Activated CD4-positive, alpha-beta T cell treated with anti-CD3 and anti-CD28 coated beads for 48 hours (primary cell): ENCODE data around the gene RNF7.
"Not testable (repeated sequence)": the region's sequence is repeated elsewhere in the genome, so short reads cannot be mapped to it uniquely, and the experiment has no call there.

ENCODE experiments used
- DNase-seq: peaks from one replicate; pipeline ENCODE4 v3.0.0-alpha.2; 2020

Gene RNF7

DNA sequence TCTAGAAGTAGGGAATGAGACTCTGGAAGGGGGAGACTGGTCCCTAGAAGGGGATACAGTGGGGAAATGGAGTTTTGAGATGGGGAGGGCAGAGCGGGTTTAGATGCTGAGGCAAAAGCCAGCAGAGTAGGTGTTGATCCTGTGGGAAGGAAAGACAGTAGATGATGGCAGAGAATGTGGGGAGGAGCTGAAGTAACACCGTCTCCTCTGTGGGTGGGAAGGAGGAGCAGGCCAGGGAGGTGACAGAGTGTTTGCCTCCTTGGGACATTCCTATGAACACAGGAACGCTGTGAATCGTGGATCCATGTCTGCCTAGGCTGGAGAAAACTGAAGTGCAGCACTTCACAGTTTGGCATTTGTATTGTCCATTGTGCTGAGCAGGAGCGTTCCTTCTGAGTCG, 45.5 kb downstream of the RNF7 start:
- DNase-seq: no peak

DNA sequence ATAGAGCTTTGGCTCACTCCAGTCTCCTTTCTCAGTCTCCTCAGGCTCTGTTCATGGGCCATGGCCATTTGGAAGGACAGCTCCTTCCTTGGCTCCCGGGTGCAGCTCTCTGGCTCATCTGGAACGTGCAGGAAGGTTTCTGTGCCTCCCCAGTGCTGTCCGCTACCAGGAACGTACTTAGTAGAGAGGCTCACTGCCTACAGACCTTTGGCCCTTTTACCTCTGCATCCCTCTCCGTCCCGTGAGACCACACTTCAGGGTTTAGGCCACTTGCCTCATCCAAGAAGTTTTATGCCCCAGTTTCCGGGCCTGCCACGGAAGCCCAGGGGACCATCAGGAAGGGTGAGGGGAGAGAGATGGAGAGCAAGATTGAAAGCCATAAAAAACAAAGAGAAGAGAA, 46.0 kb downstream of the RNF7 start:
- no peak for DNase-seq

GRCh38 chr3:141784531-141784930, 46.4 kb downstream of the RNF7 start:
- DNase-seq: no peak

DNA sequence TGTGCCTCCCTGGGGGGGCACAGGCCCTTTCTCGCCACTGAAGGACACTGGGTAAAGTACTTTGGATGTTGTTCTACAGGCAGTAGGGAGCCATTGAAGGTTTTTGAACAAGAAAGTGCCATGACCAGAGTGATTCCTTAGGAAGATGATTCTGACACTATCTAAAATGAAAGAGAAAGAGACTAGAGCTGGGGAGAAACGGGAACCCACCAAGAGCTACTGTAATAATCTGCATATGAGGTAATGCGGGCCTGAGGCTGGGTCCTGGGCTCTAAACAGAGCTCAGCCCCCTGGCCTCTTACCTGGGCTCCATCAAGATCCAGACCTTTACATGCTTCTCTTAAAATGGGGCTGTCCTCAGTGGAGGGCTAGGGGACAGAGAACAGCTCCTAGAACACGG, 50.1 kb downstream of the RNF7 start:
- no peak for DNase-seq

DNA sequence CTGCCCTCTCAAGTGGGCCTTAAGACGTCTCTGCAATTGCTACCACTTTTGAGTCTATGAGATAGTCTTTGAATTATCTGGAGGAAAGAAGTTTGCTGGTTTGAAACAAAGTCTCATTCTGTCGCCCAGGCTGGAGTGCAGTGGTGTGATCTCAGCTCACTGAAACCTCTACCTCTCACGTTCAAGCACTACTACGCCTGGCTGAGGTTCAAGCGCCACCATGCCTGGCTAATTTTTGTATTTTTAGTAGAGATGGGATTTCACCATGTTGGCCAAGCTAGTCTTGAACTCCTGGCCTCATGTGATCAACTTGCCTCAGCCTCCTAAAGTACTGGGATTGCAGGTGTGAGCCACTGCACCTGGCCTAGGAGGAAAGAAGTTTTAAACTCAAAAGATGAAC, 50.7 kb downstream of the RNF7 start:
- DNase-seq: not testable (repeated sequence)

- no peak for DNase-seq
Measured at GRCh38 chr3:141789281-141789680, 51.2 kb downstream of the RNF7 start.

GRCh38 chr3:141790171-141790570, 52.1 kb downstream of the RNF7 start:
- no peak for DNase-seq

- DNase-seq: no peak
Measured at GRCh38 chr3:141792495-141792894, 54.4 kb downstream of the RNF7 start.

GRCh38 chr3:141793476-141794260, 55.6 kb downstream of the RNF7 start:
- no peak for DNase-seq

DNA sequence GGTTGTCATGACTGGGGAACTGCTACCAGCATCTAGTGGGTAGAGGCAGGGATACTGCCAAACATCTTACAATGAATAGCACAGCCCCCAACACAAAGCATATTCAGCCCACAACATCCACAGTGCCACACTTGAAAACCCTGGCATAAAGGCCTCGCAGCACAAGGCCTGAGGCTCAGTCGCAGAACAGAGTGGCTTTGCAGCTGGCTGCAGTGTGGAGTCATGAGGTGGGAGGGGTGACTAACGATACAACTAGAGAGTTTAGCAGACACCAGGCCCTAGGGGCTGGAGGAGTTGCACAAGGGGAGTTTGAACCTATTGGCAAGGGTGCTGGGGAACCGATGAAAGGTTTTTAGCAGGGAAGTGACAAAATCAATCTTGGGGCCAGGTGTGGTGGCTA, 57.2 kb downstream of the RNF7 start:
- DNase-seq: peak; percentile 61

DNA sequence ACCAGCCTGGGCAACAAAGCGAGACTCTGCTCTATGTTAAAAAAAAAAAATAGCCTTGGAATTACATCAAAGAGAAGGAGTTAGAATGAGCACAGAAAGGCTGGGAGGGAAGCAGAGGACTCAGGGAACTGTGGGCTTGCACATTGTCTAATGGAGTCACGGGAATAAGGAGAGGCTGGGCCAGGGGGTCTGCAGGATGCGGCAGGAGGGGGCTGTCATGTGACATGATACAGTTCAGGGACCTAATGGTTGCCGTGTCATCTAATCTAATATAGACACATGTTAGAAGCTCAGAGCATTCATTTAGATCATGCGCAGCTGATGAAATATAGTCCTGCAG, 57.6 kb downstream of the RNF7 start:
- no peak for DNase-seq

- peak; percentile 86 for DNase-seq
Measured at GRCh38 chr3:141796081-141796888, 58.2 kb downstream of the RNF7 start.
